ENCODE measurements around the gene PSMA5. TPM values are rescaled to one million over a fixed set of nuclear protein-coding genes. Genes with fewer than 3 reads are reported as not detected.

The PSMA5 gene
- total and polyA plus RNA-seq, 2 of the 4 experiments (the other 2 are of a cell fraction): 75.5 to 107 TPM

GRCh38 chr1:109426281-109427170, at the start of gene PSMA5 (continued):
- no peak for TF ChIP-seq CHD1 (IDR thresholded peaks at IDR 0.05; ENCODE audit: low read depth, low read length)

DNA sequence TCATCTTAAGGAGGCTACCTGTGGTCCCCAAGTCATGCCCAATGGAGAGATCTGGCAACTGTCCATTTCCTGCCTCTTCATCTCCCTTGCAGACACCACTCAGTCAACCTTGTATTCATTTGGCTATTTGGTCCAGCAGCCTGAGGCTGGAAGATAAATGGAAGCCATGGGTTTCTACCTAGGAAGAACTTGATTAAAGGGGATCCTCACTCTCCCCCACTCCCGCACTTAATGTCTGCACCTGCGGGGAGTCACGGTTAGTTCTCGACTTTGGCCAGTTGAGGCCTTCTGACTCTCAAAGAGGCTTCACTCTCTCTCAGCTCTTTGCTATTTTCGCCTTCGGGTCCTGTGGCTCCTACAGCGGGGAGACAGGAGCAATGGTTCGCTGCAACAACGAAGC, 49.0 kb upstream of the PSMA5 start:
- Histone ChIP-seq H3K4me1 (ENCODE audit: control insufficient read depth, insufficient read depth, low read length) (no peaks in the 10 kb centered on the region), H3K4ac (ENCODE audit: low read depth, low read length) (no peak overlapping the region), H2BK120ac (ENCODE audit: low read depth, low read length) (no peak overlapping the region), H2BK5ac (ENCODE audit: low read depth, low read length, poor library complexity, severe bottlenecking) (no peak overlapping the region), H3K14ac (replicated peaks; ENCODE audit: low read depth, low read length) (no peak overlapping the region), H3K27ac (ENCODE audit: insufficient read depth, low read length) (no peak overlapping the region), H3K36me3 (ENCODE audit: control insufficient read depth, insufficient read depth, low read length) (no peaks in the 10 kb centered on the region), H3K27me3 (ENCODE audit: control insufficient read depth, insufficient read depth, low read length) (peaks cover 48% of the 10 kb centered on the region), H2AFZ (replicated peaks; ENCODE audit: low read length, poor library complexity) (no peak overlapping the region), H3K4me3 (ENCODE audit: insufficient read depth, low read depth, low read length) (no peak overlapping the region), H3K23ac (ENCODE audit: low read depth, low read length) (no peak overlapping the region), H3K9me1 (ENCODE audit: insufficient read depth, low read length) (no peaks in the 10 kb centered on the region), H2AK5ac (ENCODE audit: low read depth, low read length) (no peak overlapping the region), H4K8ac (ENCODE audit: low read depth in 2 of 2, low read length in 2 of 2) (no peak overlapping the region), H4K5ac (ENCODE audit: low read depth, low read length) (no peak overlapping the region), H2BK15ac (ENCODE audit: low read depth, low read length) (no peak overlapping the region), H3K9me3 (ENCODE audit: control insufficient read depth, insufficient read depth, low read length) (no peaks in the 10 kb centered on the region), H3K18ac (ENCODE audit: low read depth, low read length) (no peak overlapping the region), H4K20me1 (ENCODE audit: insufficient read depth, low read length) (no peaks in the 10 kb centered on the region), H3K9ac (ENCODE audit: low read depth, low read length) (no peak overlapping the region), H4K91ac (ENCODE audit: insufficient read depth, low read depth, low read length) (no peak overlapping the region), H2AK9ac (replicated peaks; ENCODE audit: low read depth, low read length, poor library complexity) (no peak overlapping the region), H3K56ac (ENCODE audit: extremely low read depth, insufficient read depth, low read length) (no peak overlapping the region), H3K4me2 (ENCODE audit: low read depth, low read length) (no peak overlapping the region), H3K79me1 (ENCODE audit: low read depth in 1 of 2, low read length in 2 of 2) (no peaks in the 10 kb centered on the region), H2BK20ac (ENCODE audit: low read depth, low read length) (no peak overlapping the region)
- 79% methylated on average over 8 of the region's 9 CpGs; no CpG with 5 or more reads in 1 of the 2 experiments for WGBS, 2 experiments (ENCODE audit: extremely low coverage in 2 of 2, insufficient read length in 1 of 2)
- in situ Hi-C loops (cut with MboI; ENCODE audit: low sequenced_read_pairs) (no loop called here), dilution Hi-C loops (cut with HindIII; ENCODE audit: low sequenced_read_pairs, unreplicated experiment) (no loop called here), intact Hi-C loops (cut with micrococcal nuclease) (no loop called here)
- ChIA-PET POLR2A (ENCODE audit: unreplicated experiment) (no interaction called here), CTCF (no interaction called here)
- BruUV-seq (replicated peaks): no TSS peak
- DNase-seq: no peak
- ATAC-seq (ENCODE audit: low read depth): no peak
- no peak for TF ChIP-seq FOS (IDR thresholded peaks at IDR 0.05; ENCODE audit: low read depth, low read length)
- TF ChIP-seq RFX5 (IDR thresholded peaks at IDR 0.05; ENCODE audit: low read depth, low read length): no peak
- TF ChIP-seq RCOR1 (IDR thresholded peaks at IDR 0.05; ENCODE audit: insufficient replicate concordance, low read length): no peak
- no peak for TF ChIP-seq CEBPB (IDR thresholded peaks at IDR 0.05; ENCODE audit: low read depth, low read length)
- no peak for TF ChIP-seq MAZ (IDR thresholded peaks at IDR 0.05; ENCODE audit: borderline replicate concordance, low read depth, low read length)
- TF ChIP-seq NFE2L2 (IDR thresholded peaks at IDR 0.05; ENCODE audit: low read depth, low read length): no peak
- TF ChIP-seq MXI1 (IDR thresholded peaks at IDR 0.05; ENCODE audit: borderline replicate concordance, low read depth, low read length): no peak
- TF ChIP-seq POLR2A (IDR thresholded peaks at IDR 0.05; ENCODE audit: low read depth, low read length): no peak
- no peak for TF ChIP-seq RAD21 (IDR thresholded peaks at IDR 0.05; ENCODE audit: low read length)
- TF ChIP-seq CHD1 (IDR thresholded peaks at IDR 0.05; ENCODE audit: low read depth, low read length): no peak
- no peak for TF ChIP-seq SMC3 (IDR thresholded peaks at IDR 0.05; ENCODE audit: low read depth, low read length)
- TF ChIP-seq, protein P1, sequence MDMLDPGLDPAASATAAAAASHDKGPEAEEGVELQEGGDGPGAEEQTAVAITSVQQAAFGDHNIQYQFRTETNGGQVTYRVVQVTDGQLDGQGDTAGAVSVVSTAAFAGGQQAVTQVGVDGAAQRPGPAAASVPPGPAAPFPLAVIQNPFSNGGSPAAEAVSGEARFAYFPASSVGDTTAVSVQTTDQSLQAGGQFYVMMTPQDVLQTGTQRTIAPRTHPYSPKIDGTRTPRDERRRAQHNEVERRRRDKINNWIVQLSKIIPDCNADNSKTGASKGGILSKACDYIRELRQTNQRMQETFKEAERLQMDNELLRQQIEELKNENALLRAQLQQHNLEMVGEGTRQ (IDR thresholded peaks at IDR 0.05; ENCODE audit: low read depth, low read length): no peak
- TF ChIP-seq MAFK (IDR thresholded peaks at IDR 0.05; ENCODE audit: low read depth, low read length): no peak
- no peak for TF ChIP-seq BHLHE40 (IDR thresholded peaks at IDR 0.05; ENCODE audit: low read depth, low read length)
- no peak for TF ChIP-seq CTCF (conservative IDR thresholded peaks at IDR 0.05; ENCODE audit: low read depth, low read length)
